OCI-LY7 (cell line): ENCODE results near the gene CELA3B. TPM values are rescaled to one million over a fixed set of nuclear protein-coding genes. Genes with fewer than 3 reads are reported as not detected.

Experiments used
- BruUV-seq: library from RNA; stranded (reverse); fragments of 400-500 nt; replicated peaks from 2 replicates; lab custom pipeline; 2021; lab: Mats Ljungman, UMichigan
- CTCF ChIA-PET: fragments of 300-600 bp; sonication (Branson Sonifier 250); formaldehyde crosslinking; loops from one replicate; lab custom pipeline; 2022; ENCODE audit warnings: antibody characterized with exemption; ENCODE audit not compliant: unreplicated experiment; lab: Charles Lee
- POLR2A ChIA-PET: fragments of 300-600 bp; sonication (Branson Sonifier 250); formaldehyde crosslinking; loops from one replicate; lab custom pipeline; 2022; ENCODE audit warnings: antibody characterized with exemption; lab: Charles Lee
- DNase-seq: peaks from one replicate; pipeline ENCODE4 v3.0.0-alpha.2; 2015; ENCODE audit warnings: low spot score
- H2AFZ ChIP-seq: fragments of 200-600 bp; sonication (generic), shearing (Covaris generic); 2 replicates; pipeline ENCODE4 v1.6.1; 2014; ENCODE audit warnings: mild to moderate bottlenecking, antibody characterized with exemption, low read length, moderate library complexity
- H3K27ac ChIP-seq: fragments of 200-600 bp; sonication (generic); 2 replicates; pipeline ENCODE4 v1.5.1; 2014; ENCODE audit warnings: mixed run types, low read depth, mild to moderate bottlenecking, moderate library complexity, low read length, inconsistent platforms; ENCODE audit not compliant: poor library complexity, severe bottlenecking
- H3K36me3 ChIP-seq: fragments of 200-600 bp; sonication (generic); 2 replicates; pipeline ENCODE4 v1.6.1; 2014; ENCODE audit warnings: mild to moderate bottlenecking, antibody characterized with exemption, low read length, moderate library complexity, mixed read lengths; ENCODE audit not compliant: insufficient read depth
- H3K4me1 ChIP-seq: fragments of 200-600 bp; sonication (generic); 2 replicates; pipeline ENCODE4 v1.5.1; 2014; ENCODE audit warnings: mild to moderate bottlenecking, low read length; ENCODE audit not compliant: insufficient read depth, poor library complexity, severe bottlenecking
- H3K4me2 ChIP-seq: fragments of 200-600 bp; sonication (generic); 2 replicates; pipeline ENCODE4 v1.6.1; 2014; ENCODE audit warnings: mild to moderate bottlenecking, low read length
- H3K4me3 ChIP-seq: fragments of 200-600 bp; sonication (generic); 2 replicates; pipeline ENCODE4 v1.5.1; 2014; ENCODE audit warnings: mild to moderate bottlenecking, low read depth, low read length; ENCODE audit not compliant: poor library complexity, severe bottlenecking
- H3K79me2 ChIP-seq: fragments of 200-600 bp; sonication (generic); 2 replicates; pipeline ENCODE4 v1.6.1; 2016; ENCODE audit warnings: low read depth, mild to moderate bottlenecking, low read length, moderate library complexity, mixed read lengths; ENCODE audit not compliant: insufficient read depth
- H3K9me2 ChIP-seq: fragments of 200-600 bp; sonication (generic); 2 replicates; pipeline ENCODE4 v1.6.1; 2016; ENCODE audit warnings: mild to moderate bottlenecking, low read length, mixed read lengths; ENCODE audit not compliant: insufficient read depth
- H3K9me3 ChIP-seq: fragments of 200-600 bp; sonication (generic); 2 replicates; pipeline ENCODE4 v1.6.1; 2014; ENCODE audit warnings: mild to moderate bottlenecking, mixed run types, low read length, mixed read lengths
- H4K20me1 ChIP-seq: fragments of 200-600 bp; sonication (generic); 2 replicates; pipeline ENCODE4 v1.6.1; 2014; ENCODE audit warnings: mild to moderate bottlenecking, antibody characterized with exemption, low read length, moderate library complexity, mixed read lengths; ENCODE audit not compliant: insufficient read depth
- CTCF ChIP-seq: fragments of 200-600 bp; sonication (generic); conservative IDR thresholded peaks from 2 replicates; pipeline ENCODE4 v1.5.1; 2014; ENCODE audit warnings: mild to moderate bottlenecking, antibody characterized with exemption, low read length, moderate library complexity, mixed read lengths
- EZH2phosphoT487 ChIP-seq: fragments of 200-600 bp; sonication (generic); IDR thresholded peaks from 2 replicates; pipeline ENCODE4 v1.6.1; 2018; ENCODE audit warnings: low read depth, borderline replicate concordance, mild to moderate bottlenecking, mixed run types, antibody characterized with exemption, low read length, moderate library complexity, mixed read lengths
- intact Hi-C: fragments of 100-400 bp; cut with micrococcal nuclease; formaldehyde crosslinking; loops from one replicate; pipeline ENCODE4 v1.10.0; 2022; ENCODE audit not compliant: unreplicated experiment
- small RNA-seq: library from RNA; depleted of rRNA; stranded (forward); fragments of <200 nt; gene quantifications from one replicate; pipeline ENCODE3, GENCODE V24; 2014
- total RNA-seq, 2 experiments: library from RNA; depleted of rRNA in 1 of 2; stranded (reverse); fragments of >200 nt in 1 of 2; shearing (Covaris generic) in 1 of 2; gene quantifications; 2 replicates each; pipeline ENCODE4 v1.2.3, GENCODE V29; 2014 to 2022

The CELA3B gene
- total RNA-seq, 2 experiments from 2014 or later: not detected

DNA sequence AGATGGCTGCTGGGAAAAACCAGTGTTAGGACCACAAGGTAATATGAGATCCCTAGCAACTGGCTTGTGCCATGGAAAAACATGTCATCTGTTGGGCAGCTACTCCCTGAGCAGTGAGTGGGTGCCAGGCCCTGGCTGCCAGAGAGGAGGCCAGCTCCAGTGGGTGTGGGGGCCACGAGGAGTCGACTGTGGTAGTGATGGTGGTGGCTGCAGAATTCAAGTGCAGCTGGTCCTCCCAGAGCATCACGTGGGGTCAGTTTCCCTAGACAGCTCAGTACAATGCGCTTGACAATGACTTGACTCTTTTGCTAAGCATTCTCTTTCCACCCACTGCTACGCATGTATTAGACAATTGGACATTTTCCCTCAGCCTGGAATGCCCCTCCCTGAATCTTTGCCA, 61.2 kb downstream of the CELA3B start:
- Histone ChIP-seq H3K4me1 (peaks cover 48% of the 10 kb centered on the region), H3K9me2 (no peaks in the 10 kb centered on the region), H3K27ac (no peak overlapping the region), H3K36me3 (no peaks in the 10 kb centered on the region), H4K20me1 (no peaks in the 10 kb centered on the region), H3K4me3 (no peak overlapping the region), H3K79me2 (no peaks in the 10 kb centered on the region), H3K4me2 (0 out of 2 replicates have a peak overlapping the region, but pooled peaks have one; percentile 1), H2AFZ (peak overlapping the region; percentile 83), H3K9me3 (no peaks in the 10 kb centered on the region)
- DNase-seq: no peak
- ChIA-PET CTCF (interaction anchor here (1.4 kb wide), 1 partner anchor 11 kb away, joined by 3 read pairs; no protein-coding TSS in a partner anchor), POLR2A (interaction anchor here (1.1 to 3.3 kb wide), 4 partner anchors 8 to 13 kb away, joined by 4 to 32 read pairs (median 14); partner anchors contain the start of gene CDC42)
- BruUV-seq: no TSS peak
- intact Hi-C loops: no loop called here
- TF ChIP-seq EZH2phosphoT487: no peak
- no peak for TF ChIP-seq CTCF

Small RNAs within 50 kb of the gene (small RNA-seq; reads per million reads assigned to genes)
- gene RN7SL186P (not detected), gene RN7SL386P (not detected), gene RNU6-1022P (not detected), gene RNU6-776P (not detected)

Other genes starting within 250 kb of the CELA3B start
- gene USP48, start 193.9 kb upstream of the CELA3B start, total RNA-seq (2014; rRNA removed; shearing (Covaris generic)): 45.0 and 56.0 TPM in 2 replicates
- gene USP48, start 193.9 kb upstream of the CELA3B start, total RNA-seq (2022): 95.7 and 98.3 TPM in 2 replicates
- not detected in 2 replicates for gene LDLRAD2, start 164.8 kb upstream of the CELA3B start, total RNA-seq (2014; rRNA removed; shearing (Covaris generic))
- not detected in 2 replicates for gene LDLRAD2, start 164.8 kb upstream of the CELA3B start, total RNA-seq (2022)
- gene HSPG2, start 39.7 kb upstream of the CELA3B start, total RNA-seq (2014; rRNA removed; shearing (Covaris generic)): 1.2 and 1.6 TPM in 2 replicates
- gene HSPG2, start 39.7 kb upstream of the CELA3B start, total RNA-seq (2022): 3.5 and 4.7 TPM in 2 replicates
- gene CELA3A, start 24.6 kb downstream of the CELA3B start, total RNA-seq (2014; rRNA removed; shearing (Covaris generic)): not detected in 2 replicates
- gene CELA3A, start 24.6 kb downstream of the CELA3B start, total RNA-seq (2022): not detected in 2 replicates
- 109 and 120 TPM in 2 replicates for gene CDC42, start 75.7 kb downstream of the CELA3B start, total RNA-seq (2014; rRNA removed; shearing (Covaris generic))
- gene CDC42, start 75.7 kb downstream of the CELA3B start, total RNA-seq (2022): 157 and 163 TPM in 2 replicates
- gene WNT4, start 166.1 kb downstream of the CELA3B start, total RNA-seq (2014; rRNA removed; shearing (Covaris generic)): not detected in 2 replicates
- gene WNT4, start 166.1 kb downstream of the CELA3B start, total RNA-seq (2022): not detected in 2 replicates